MM.1S (cell line): ENCODE results near the gene OBSCN.

Experiments used
- DNase-seq: peaks from one replicate; pipeline ENCODE4 v3.0.0-alpha.2; 2015
- H2AFZ ChIP-seq: fragments of 300-600 bp; sonication (generic); 2 replicates; pipeline ENCODE4 v1.6.0; 2016; ENCODE audit warnings: antibody characterized with exemption, low read length
- H3F3A ChIP-seq: fragments of 300-600 bp; sonication (generic); 2 replicates; pipeline ENCODE4 v1.6.1; 2016; ENCODE audit warnings: mild to moderate bottlenecking, antibody characterized with exemption, low read length, moderate library complexity, mixed read lengths; ENCODE audit not compliant: insufficient read depth
- H3K27ac ChIP-seq: fragments of 300-600 bp; sonication (generic); 2 replicates; pipeline ENCODE4 v1.5.1; 2016; ENCODE audit warnings: mild to moderate bottlenecking, low read length
- H3K27me3 ChIP-seq: fragments of 300-600 bp; sonication (generic); replicated peaks from 2 replicates; pipeline ENCODE4 v1.6.0; 2016; ENCODE audit warnings: low read length; ENCODE audit not compliant: insufficient read depth
- H3K36me3 ChIP-seq: fragments of 300-600 bp; sonication (generic); replicated peaks from 2 replicates; pipeline ENCODE4 v1.6.1; 2016; ENCODE audit warnings: mild to moderate bottlenecking, low read length, mixed read lengths; ENCODE audit not compliant: insufficient read depth
- H3K4me1 ChIP-seq: fragments of 300-600 bp; sonication (generic); 2 replicates; pipeline ENCODE4 v1.6.1; 2016; ENCODE audit warnings: low read length, mixed read lengths
- H3K4me2 ChIP-seq: fragments of 300-600 bp; sonication (generic); 2 replicates; pipeline ENCODE4 v1.6.0; 2016; ENCODE audit warnings: low read depth, low read length
- H3K4me3 ChIP-seq: fragments of 300-600 bp; sonication (generic); 2 replicates; pipeline ENCODE4 v1.5.1; 2016; ENCODE audit warnings: low read length, mixed read lengths
- H3K79me2 ChIP-seq: fragments of 300-600 bp; sonication (generic); 2 replicates; pipeline ENCODE4 v1.6.1; 2016; ENCODE audit warnings: mixed run types, low read length, mixed read lengths
- H3K9ac ChIP-seq: fragments of 300-600 bp; sonication (generic); 2 replicates; pipeline ENCODE4 v1.6.1; 2016; ENCODE audit warnings: low read length, mixed read lengths
- H3K9me2 ChIP-seq: fragments of 300-600 bp; sonication (generic); replicated peaks from 2 replicates; pipeline ENCODE4 v1.6.1; 2016; ENCODE audit warnings: mild to moderate bottlenecking, low read length, mixed read lengths; ENCODE audit not compliant: insufficient read depth
- H3K9me3 ChIP-seq: fragments of 300-600 bp; sonication (generic); replicated peaks from 2 replicates; pipeline ENCODE4 v1.6.1; 2016; ENCODE audit warnings: mild to moderate bottlenecking, low read length, mixed read lengths; ENCODE audit not compliant: insufficient read depth
- H4K20me1 ChIP-seq: fragments of 300-600 bp; sonication (generic); 2 replicates; pipeline ENCODE4 v1.6.1; 2016; ENCODE audit warnings: mild to moderate bottlenecking, low read length, moderate library complexity, mixed read lengths; ENCODE audit not compliant: insufficient read depth
- EZH2 ChIP-seq: fragments of 300-600 bp; sonication (generic); optimal IDR thresholded peaks from 2 replicates; pipeline ENCODE3; 2017; ENCODE audit warnings: low read depth, mild to moderate bottlenecking, antibody characterized with exemption, low read length, mixed read lengths
- EZH2phosphoT487 ChIP-seq: fragments of 300-600 bp; sonication (generic); IDR thresholded peaks from 2 replicates; pipeline ENCODE4 v1.6.1; 2018; ENCODE audit warnings: antibody characterized with exemption, low read length
- TF ChIP-seq, protein P1 (sequence below): fragments of 300-600 bp; sonication (generic); IDR thresholded peaks from 2 replicates; pipeline ENCODE4 v1.5.1; 2016; ENCODE audit warnings: antibody characterized with exemption, low read length, mixed read lengths

OBSCN gene

DNA sequence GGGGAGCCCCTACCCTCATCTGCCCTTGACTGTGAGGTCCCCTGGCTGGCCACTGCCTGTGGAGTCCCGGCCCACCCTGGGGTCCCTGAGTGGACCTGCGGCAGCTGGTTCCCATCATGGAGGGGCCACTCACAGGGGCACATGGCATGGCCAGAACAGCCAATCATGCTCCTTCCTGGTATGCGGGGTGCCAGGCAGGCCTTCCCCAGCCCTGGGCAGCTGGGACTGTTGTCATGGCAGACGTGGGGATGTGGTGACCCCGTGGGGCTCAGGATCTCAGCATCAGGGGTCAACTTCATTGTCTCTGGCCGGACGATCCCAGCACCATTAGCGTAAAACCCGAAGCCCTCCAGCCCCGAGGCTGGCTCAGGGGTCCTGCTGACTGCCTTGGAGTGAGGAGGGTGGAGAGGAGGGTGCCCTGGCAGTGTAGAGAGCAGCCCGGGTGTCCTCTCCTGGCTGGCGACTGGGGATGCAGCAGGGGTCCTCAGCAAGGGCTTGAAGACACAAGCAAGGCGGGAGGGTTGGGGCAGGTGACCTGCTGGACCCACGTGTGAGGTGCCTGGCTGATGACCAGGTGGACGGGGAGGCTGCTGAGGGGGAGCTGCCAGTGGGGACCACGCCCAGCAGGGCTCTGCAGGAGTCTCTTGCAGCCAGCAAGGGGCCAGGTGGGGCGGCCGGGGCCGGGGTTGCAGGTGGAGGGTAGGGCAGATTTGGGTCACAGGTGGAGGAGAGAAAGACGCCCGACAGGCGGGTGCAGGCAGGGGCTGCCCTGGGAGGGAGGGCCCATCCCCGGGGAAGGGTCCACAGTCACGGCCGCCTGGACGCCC, 153.7 kb downstream of the OBSCN start:
- no peaks in the 10 kb centered on the region for H4K20me1 ChIP-seq
- H3K4me2 ChIP-seq, result no peak overlapping the region
- no peak overlapping the region for H3K27ac ChIP-seq
- H3K9me3 ChIP-seq, result no peaks in the 10 kb centered on the region
- no peak overlapping the region for H3K4me3 ChIP-seq
- TF ChIP-seq, protein P1, sequence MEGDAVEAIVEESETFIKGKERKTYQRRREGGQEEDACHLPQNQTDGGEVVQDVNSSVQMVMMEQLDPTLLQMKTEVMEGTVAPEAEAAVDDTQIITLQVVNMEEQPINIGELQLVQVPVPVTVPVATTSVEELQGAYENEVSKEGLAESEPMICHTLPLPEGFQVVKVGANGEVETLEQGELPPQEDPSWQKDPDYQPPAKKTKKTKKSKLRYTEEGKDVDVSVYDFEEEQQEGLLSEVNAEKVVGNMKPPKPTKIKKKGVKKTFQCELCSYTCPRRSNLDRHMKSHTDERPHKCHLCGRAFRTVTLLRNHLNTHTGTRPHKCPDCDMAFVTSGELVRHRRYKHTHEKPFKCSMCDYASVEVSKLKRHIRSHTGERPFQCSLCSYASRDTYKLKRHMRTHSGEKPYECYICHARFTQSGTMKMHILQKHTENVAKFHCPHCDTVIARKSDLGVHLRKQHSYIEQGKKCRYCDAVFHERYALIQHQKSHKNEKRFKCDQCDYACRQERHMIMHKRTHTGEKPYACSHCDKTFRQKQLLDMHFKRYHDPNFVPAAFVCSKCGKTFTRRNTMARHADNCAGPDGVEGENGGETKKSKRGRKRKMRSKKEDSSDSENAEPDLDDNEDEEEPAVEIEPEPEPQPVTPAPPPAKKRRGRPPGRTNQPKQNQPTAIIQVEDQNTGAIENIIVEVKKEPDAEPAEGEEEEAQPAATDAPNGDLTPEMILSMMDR, result no peak
- no peak for TF ChIP-seq EZH2phosphoT487
- TF ChIP-seq EZH2, result no peak
- H3K9ac ChIP-seq, result no peak overlapping the region
- no peak overlapping the region for H2AFZ ChIP-seq
- H3K36me3 ChIP-seq, result no peaks in the 10 kb centered on the region
- H3K9me2 ChIP-seq, result no peaks in the 10 kb centered on the region
- H3K4me1 ChIP-seq, result no peaks in the 10 kb centered on the region
- H3K27me3 ChIP-seq, result no peaks in the 10 kb centered on the region
- no peak for DNase-seq
- no peaks in the 10 kb centered on the region for H3F3A ChIP-seq
- no peaks in the 10 kb centered on the region for H3K79me2 ChIP-seq

DNA sequence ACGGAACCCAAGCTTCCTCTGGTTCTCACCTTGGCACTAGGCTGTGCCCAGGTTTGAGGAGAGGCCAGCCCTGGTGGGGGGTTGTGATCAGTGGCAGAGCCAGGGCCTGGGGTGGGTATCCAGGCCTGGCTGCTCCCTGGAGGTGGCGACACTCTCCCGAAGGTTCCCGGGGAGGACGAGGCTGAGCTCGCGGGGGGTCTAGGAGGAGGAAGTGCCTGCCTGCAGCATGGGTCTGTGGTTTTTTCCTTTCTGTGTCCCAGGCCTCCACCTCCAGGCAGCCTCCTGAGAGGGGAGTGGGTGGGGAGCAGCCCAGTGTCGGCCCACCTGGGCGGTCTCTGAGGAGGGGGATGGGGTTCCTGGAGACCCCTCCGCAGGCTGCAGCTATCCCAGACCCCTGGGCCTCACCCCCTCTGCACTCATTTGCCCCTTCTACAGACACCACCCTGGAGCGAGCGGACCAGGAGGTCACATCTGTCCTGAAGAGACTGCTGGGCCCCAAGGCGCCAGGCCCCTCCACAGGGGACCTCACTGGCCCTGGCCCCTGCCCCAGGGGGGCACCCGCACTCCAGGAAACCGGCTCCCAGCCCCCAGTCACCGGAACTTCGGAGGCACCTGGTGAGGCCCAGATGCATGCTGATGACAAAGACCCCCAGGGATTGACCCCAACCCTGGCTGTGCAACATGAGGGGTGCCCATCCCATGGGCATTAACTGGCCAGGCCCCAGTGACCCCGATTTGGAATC, 154.5 kb downstream of the OBSCN start:
- Histone ChIP-seq H3K9me2 (no peaks in the 10 kb centered on the region), H3K36me3 (no peaks in the 10 kb centered on the region), H3K27me3 (peaks cover 4% of the 10 kb centered on the region; the same call in 1 of the 2 replicates), H3K4me3 (no peak overlapping the region), H3K4me1 (no peaks in the 10 kb centered on the region), H3K9me3 (no peaks in the 10 kb centered on the region), H3K79me2 (no peaks in the 10 kb centered on the region), H4K20me1 (no peaks in the 10 kb centered on the region), H3F3A (no peaks in the 10 kb centered on the region), H3K9ac (no peak overlapping the region), H3K4me2 (no peak overlapping the region), H2AFZ (no peak overlapping the region), H3K27ac (no peak overlapping the region)
- no peak for DNase-seq
- TF ChIP-seq EZH2phosphoT487, result no peak
- TF ChIP-seq EZH2, result no peak
- TF ChIP-seq, protein P1, result no peak

DNA sequence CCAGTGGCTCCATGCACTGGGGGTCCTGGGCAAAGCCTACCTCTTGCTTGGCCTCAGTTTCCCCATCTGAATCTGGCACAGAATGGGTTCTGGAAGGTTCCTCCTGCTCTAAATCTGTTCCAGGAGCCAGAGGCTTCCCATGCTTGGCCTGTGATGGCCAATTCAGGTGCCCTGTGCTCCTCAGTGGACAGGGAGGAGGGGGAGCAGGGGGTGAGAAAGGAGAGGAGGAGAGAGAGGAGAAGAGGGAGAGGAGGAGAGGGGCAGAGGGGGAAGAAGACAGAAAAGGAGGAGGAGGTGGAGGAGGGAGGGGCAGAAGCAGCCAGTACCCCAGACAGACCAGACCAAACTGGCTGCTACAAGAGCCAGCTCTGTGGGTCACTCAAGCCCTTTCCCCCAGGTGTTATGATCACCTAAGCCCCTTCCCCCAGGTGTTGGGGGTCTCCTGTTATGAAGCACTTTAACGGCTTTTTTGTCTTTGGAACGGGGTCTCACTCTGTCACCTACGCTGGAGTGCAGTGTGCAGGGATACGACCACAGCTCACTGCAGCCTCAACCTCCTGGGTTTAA, 155.1 kb downstream of the OBSCN start:
- H3F3A ChIP-seq, result no peaks in the 10 kb centered on the region
- no peak overlapping the region for H3K27ac ChIP-seq
- no peak overlapping the region for H3K9ac ChIP-seq
- H3K9me3 ChIP-seq, result no peaks in the 10 kb centered on the region
- no peaks in the 10 kb centered on the region for H3K4me1 ChIP-seq
- H3K36me3 ChIP-seq, result no peaks in the 10 kb centered on the region
- H3K79me2 ChIP-seq, result no peaks in the 10 kb centered on the region
- TF ChIP-seq EZH2phosphoT487 (no peak), EZH2 (no peak)
- TF ChIP-seq, protein P1, result no peak
- peaks cover 7% of the 10 kb centered on the region for H3K27me3 ChIP-seq
- no peak overlapping the region for H3K4me3 ChIP-seq
- H3K4me2 ChIP-seq, result no peak overlapping the region
- no peak for DNase-seq
- H2AFZ ChIP-seq, result no peak overlapping the region
- no peaks in the 10 kb centered on the region for H3K9me2 ChIP-seq
- H4K20me1 ChIP-seq, result no peaks in the 10 kb centered on the region
